GM19238 (cell line): Measurements from ENCODE around the gene IL12A.
A peak's percentile ranks its signal among the peaks of the same experiment; 100 is the strongest.

Source experiments
- DNase-seq: peaks from one replicate; pipeline ENCODE4 v3.0.0; 2011; ENCODE audit warnings: low spot score; ENCODE audit not compliant: insufficient read length

IL12A gene

DNA sequence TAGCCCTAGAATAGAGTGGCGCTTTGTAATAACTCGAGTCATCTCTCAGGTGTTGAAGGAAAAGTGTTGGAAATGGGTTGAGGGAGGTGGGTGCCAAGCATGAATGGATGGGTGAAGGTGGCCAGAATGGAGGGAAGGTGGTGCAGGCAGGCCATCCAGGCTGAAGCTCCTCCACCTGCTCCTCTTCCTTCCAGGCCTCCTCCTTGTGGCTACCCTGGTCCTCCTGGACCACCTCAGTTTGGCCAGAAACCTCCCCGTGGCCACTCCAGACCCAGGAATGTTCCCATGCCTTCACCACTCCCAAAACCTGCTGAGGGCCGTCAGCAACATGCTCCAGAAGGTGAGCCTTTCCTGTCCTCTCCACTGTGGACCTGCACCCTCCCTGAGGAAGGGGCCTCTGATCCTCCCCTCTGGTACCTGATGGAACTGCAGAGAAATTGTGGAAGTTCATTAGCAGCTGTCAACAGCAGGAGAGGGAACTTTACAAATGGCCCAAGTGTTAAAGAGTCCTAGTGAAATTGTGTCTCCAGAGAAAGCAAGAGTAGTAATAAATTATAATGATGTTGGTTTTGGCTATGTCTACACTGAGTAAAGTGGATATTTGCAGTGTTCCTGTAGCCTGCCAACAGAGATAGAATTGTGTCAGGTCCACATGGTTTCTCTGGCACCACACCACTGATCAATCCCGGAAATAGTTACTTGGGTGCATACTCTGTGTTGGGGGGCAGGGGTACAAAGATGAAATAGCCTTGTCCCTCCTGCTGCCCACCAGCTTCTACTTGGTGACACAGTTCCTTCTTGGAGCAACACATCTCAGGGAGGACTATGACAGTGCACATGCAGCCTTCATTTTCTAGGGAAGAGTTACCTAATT, 1.6 kb downstream of the IL12A start:
- no peak for DNase-seq

- DNase-seq: no peak
Measured at GRCh38 chr3:159991591-159991990, 3.0 kb downstream of the IL12A start.

- DNase-seq: no peak
Measured at GRCh38 chr3:159992589-159992988, 4.0 kb downstream of the IL12A start.

GRCh38 chr3:159994182-159994581, 5.5 kb downstream of the IL12A start:
- DNase-seq: no peak

GRCh38 chr3:159995091-159995490, 6.5 kb downstream of the IL12A start:
- DNase-seq: no peak

- DNase-seq: no peak
Measured at GRCh38 chr3:159996018-159996417, 7.4 kb downstream of the IL12A start.

- DNase-seq: no peak
Measured at GRCh38 chr3:159996959-159997358, 8.3 kb downstream of the IL12A start.

GRCh38 chr3:160001148-160001760, 12.6 kb downstream of the IL12A start:
- DNase-seq: no peak

- DNase-seq: no peak
Measured at GRCh38 chr3:160001850-160002623, 13.4 kb downstream of the IL12A start.

GRCh38 chr3:160003520-160004128, 15.0 kb downstream of the IL12A start:
- peak; percentile 37 for DNase-seq

DNA sequence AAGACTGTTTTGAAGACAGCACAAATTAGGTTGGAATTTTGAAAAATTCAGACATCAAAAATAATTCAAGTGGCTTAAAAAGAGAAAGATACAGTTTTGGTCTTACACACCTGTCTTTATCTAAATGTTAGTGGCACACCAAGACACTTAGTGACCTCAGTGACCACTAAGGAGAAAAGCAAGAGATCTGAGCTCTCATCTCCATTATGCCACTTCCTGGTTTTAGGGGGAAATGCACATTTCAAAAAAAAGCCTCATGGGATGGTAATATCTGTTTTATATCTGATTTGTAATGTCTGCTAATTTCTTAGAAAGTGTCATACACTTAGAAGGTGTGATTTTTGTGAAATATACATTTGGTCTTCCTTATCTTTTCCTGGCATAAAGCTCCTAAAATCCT, 16.4 kb downstream of the IL12A start:
- DNase-seq: no peak

DNA sequence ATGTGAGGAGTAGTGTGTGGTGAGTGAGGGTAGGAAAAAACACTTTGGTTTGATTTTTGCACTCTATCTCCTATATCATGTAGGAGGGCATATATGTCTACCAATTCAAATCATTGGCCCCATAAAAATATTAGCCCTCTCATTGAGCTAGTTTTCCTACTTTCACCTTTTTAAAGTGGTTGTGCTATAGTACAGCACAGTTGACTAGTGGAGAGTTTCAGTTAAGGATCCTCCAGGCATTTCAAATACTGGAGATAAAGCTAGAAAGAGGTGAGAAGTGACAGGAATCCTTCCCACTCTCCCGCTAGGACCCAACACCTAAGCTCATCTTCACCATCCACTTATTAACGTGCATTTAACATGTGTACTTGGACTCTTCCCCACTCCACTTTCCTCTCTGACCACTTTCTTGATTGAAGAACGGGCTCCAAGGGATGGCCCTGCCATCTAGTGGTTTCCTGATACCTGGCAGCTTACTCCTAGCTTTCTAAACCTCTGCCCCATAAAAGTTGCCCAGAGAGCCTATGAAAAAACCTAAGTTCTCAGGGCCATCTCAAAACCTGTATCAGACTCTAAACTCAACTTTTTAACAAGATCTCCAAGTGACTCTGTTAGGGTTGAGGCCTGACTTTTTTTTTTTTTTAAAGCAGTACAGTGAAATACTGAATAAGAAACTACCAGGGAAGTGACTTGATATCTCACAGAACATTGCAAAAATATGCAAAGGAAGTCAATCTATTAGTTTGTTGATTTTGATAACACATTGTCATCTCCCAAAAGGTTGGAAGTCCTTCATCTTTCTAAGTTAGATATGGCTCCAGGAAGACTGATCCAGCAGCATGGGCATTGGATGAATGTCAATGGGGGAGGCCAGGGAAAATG, 17.9 kb downstream of the IL12A start:
- no peak for DNase-seq

DNA sequence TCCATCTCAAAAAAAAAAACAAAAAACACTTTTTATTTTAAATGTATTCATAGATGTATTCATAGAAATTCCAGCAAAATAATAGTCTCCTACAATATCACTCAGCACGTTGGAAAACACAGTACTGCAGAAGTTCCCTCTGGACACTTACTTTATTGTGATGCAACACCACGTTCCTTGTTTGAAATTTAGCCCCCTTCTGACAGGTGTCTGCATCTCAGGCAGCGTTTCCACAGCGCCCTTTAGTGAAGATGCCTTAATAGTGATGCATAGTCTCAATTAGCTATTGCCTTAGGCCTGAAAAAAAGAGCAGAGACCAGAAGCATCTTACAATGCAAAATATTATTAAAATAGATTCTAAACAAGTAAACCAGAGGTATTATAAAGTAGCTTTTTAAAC, 20.3 kb downstream of the IL12A start:
- DNase-seq: no peak

GRCh38 chr3:160009525-160009924, 20.9 kb downstream of the IL12A start:
- DNase-seq: no peak

GRCh38 chr3:160010578-160010977, 21.9 kb downstream of the IL12A start:
- no peak for DNase-seq

DNA sequence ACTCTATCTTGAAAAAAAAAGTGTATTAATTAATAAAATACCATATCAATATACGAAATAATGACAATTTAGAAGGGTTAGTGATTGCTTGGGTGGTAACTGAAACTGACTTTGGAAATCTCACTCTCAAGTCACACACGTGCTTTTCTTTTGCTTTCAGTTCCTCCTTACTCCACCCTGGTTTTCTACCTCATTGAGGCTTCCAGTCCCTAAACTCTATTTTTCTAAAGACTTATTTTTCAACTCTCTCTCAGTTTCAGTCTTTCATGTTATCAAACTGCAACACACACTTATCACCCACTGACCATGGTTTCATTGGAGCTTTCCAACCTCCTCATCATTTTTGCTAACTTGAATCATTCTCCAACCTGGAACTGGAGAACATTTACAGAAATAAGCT, 23.5 kb downstream of the IL12A start:
- peak; percentile 45 for DNase-seq

DNA sequence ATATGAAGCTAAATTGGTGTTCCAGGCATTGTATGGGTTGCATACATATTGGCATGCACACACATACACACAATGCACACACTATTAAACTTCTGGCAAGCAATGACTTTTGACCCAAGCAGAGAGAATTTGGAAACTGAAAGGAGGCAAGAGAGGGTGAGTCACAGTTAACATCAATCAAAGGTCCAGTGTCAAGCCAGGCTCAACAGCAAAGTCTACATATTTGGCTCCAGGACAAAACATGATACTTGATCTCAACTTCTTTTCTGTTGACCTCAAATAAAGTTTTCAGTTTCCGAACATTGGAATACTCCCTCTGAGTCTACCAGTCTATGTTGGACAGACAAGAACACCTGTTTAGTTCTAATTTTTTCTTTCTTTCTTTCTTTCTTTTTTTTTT, 28.3 kb downstream of the IL12A start:
- no peak for DNase-seq

DNA sequence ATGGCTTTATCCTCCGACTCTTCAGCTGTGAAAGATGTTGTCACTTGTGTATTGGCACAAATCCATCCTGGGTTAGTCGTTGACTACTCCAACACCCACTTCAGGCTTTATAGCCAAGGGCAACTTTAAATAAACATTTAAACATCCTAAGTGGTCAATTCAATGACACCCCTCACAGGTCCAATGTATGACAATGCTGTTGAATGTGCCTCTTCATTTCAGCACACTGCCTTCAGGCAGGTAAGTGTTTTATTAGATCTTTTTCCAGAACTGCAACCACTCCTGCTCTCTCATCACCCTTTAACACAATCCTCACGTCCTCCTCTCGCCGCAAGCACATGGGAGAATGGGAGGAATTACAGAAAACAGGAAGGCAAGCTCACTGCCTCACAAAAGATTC, 30.3 kb downstream of the IL12A start:
- DNase-seq: no peak

GRCh38 chr3:160020057-160020711, 31.5 kb downstream of the IL12A start:
- DNase-seq: no peak

DNA sequence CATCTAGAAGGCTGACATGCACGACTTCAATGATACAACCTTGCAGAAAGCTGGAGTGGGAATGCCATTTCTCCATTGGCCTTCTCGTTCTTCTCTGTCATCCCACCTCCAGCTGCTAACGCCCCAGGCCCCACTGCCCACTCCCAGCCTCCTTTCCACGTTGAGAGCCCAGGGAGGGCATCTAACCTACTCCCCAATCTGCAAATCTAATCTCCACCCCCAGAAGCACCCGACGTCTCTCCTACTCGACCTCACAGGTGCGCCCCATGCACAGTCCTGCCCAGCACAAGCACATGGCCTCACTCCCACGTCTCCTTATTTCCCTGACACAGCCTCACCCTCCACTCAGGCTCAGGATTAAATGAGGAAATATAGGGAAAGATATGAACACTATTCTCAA, 33.4 kb downstream of the IL12A start:
- DNase-seq: no peak
